Esophagus muscularis mucosa (tissue), 3 donors: ENCODE measurements around the gene ETAA1.

ENCODE experiments used
- EP300 ChIP-seq: sonication (generic); formaldehyde crosslinking; IDR thresholded peaks from one replicate; pipeline ENCODE4 v1.6.1; 2017; ENCODE audit warnings: antibody characterized with exemption
- TF ChIP-seq, protein P1 (sequence below), 3 experiments: fragments of 200-600 bp in 2 of 3; fragments of 450-650 bp in 1 of 3; sonication (generic) in 2 of 3; IDR thresholded peaks; one replicate each; pipeline ENCODE4 v1.5.1; 2017 to 2019; ENCODE audit warnings: antibody characterized with exemption in 3 of 3, mild to moderate bottlenecking in 2 of 3, moderate library complexity in 1 of 3

DNA sequence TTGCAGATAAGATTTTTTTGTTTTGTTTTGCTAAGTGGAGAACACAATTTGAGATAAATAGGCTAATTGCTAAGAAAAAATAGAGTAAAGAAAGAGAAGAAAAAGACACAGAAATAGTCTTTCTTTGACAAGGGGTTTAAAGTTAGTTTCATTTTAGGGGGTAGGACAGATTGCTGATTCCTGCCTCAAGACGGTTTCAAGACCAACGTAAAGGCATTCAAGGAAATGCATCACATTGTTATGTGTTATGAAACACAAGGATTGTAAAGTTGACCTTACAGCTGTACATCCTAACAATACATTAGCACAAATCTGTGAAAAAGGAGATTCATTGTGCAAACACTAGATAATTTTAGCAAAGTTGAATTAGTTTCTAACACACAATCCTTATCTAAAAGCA, 22.7 kb upstream of the ETAA1 start:
- TF ChIP-seq, protein P1, sequence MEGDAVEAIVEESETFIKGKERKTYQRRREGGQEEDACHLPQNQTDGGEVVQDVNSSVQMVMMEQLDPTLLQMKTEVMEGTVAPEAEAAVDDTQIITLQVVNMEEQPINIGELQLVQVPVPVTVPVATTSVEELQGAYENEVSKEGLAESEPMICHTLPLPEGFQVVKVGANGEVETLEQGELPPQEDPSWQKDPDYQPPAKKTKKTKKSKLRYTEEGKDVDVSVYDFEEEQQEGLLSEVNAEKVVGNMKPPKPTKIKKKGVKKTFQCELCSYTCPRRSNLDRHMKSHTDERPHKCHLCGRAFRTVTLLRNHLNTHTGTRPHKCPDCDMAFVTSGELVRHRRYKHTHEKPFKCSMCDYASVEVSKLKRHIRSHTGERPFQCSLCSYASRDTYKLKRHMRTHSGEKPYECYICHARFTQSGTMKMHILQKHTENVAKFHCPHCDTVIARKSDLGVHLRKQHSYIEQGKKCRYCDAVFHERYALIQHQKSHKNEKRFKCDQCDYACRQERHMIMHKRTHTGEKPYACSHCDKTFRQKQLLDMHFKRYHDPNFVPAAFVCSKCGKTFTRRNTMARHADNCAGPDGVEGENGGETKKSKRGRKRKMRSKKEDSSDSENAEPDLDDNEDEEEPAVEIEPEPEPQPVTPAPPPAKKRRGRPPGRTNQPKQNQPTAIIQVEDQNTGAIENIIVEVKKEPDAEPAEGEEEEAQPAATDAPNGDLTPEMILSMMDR (IDR thresholded peaks at IDR 0.05) = no peak
- TF ChIP-seq EP300 = no peak
